GM23338 (cell line): ENCODE data around the gene USP24. TPM values are rescaled to one million over a fixed set of nuclear protein-coding genes. Genes with fewer than 3 reads are reported as not detected.

Experiments
- ATAC-seq: fragments of 200-7000 bp; cut with Tn5 transposase; 3 replicates; pipeline ENCODE4 v1.9.1; 2020
- DNase-seq: peaks from one replicate; pipeline ENCODE4 v3.0.0-alpha.2; 2015; ENCODE audit warnings: low spot score
- H2AFZ ChIP-seq: fragments of 200-600 bp; sonication (generic); 2 replicates; pipeline ENCODE4 v1.8.0; 2016; ENCODE audit warnings: antibody characterized with exemption, mild to moderate bottlenecking, moderate library complexity
- H3F3A ChIP-seq: fragments of 200-600 bp; sonication (generic); replicated peaks from 2 replicates; pipeline ENCODE4 v1.8.0; 2017; ENCODE audit warnings: antibody characterized with exemption, mixed run types, low read depth
- H3K27ac ChIP-seq: fragments of 200-600 bp; sonication (generic); 2 replicates; pipeline ENCODE4 v1.6.1; 2016; ENCODE audit warnings: low read depth
- H3K27me3 ChIP-seq: fragments of 200-600 bp; sonication (generic); 2 replicates; pipeline ENCODE4 v1.8.0; 2016; ENCODE audit warnings: mild to moderate bottlenecking, mixed run types, moderate library complexity; ENCODE audit not compliant: insufficient read depth
- H3K36me3 ChIP-seq: fragments of 200-600 bp; sonication (generic); 2 replicates; pipeline ENCODE4 v1.8.0; 2016; ENCODE audit warnings: mild to moderate bottlenecking; ENCODE audit not compliant: insufficient read depth
- H3K4me1 ChIP-seq: fragments of 200-600 bp; sonication (generic); 2 replicates; pipeline ENCODE4 v1.8.0; 2016; ENCODE audit warnings: mild to moderate bottlenecking, moderate library complexity; ENCODE audit not compliant: insufficient read depth
- H3K4me2 ChIP-seq: fragments of 200-600 bp; sonication (generic); 2 replicates; pipeline ENCODE4 v1.7.1; 2017; ENCODE audit warnings: mixed run types
- H3K4me3 ChIP-seq: fragments of 200-600 bp; sonication (generic); 2 replicates; pipeline ENCODE4 v1.6.1; 2016; ENCODE audit warnings: mixed run types
- H3K79me2 ChIP-seq: fragments of 200-600 bp; sonication (generic); replicated peaks from 2 replicates; pipeline ENCODE4 v1.8.0; 2017; ENCODE audit warnings: mild to moderate bottlenecking; ENCODE audit not compliant: insufficient read depth
- H3K9me2 ChIP-seq: fragments of 200-600 bp; sonication (generic); 2 replicates; pipeline ENCODE4 v1.8.0; 2017; ENCODE audit not compliant: insufficient read depth
- H4K20me1 ChIP-seq: fragments of 200-600 bp; sonication (generic); replicated peaks from 2 replicates; pipeline ENCODE4 v1.8.0; 2017; ENCODE audit warnings: mild to moderate bottlenecking; ENCODE audit not compliant: insufficient read depth
- H3K27ac Mint-ChIP-seq: 2 replicates; pipeline ENCODE4 v1.8.0; 2020; ENCODE audit warnings: inconsistent platforms, mild to moderate bottlenecking, moderate library complexity, mixed read lengths
- H3K27me3 Mint-ChIP-seq: 3 replicates; pipeline ENCODE4 v1.8.0; 2022; ENCODE audit warnings: low read depth, mild to moderate bottlenecking, moderate library complexity, mixed read lengths, inconsistent platforms; ENCODE audit not compliant: insufficient read depth, poor library complexity
- H3K36me3 Mint-ChIP-seq: 3 replicates; pipeline ENCODE4 v1.8.0; 2021; ENCODE audit warnings: low read depth, mild to moderate bottlenecking, inconsistent platforms, moderate library complexity, mixed read lengths
- H3K4me1 Mint-ChIP-seq: 3 replicates; pipeline ENCODE4 v1.8.0; 2020; ENCODE audit warnings: mild to moderate bottlenecking, inconsistent platforms, mixed read lengths
- H3K4me3 Mint-ChIP-seq: 3 replicates; pipeline ENCODE4 v1.8.0; 2021; ENCODE audit warnings: moderate library complexity, mild to moderate bottlenecking, inconsistent platforms, mixed read lengths
- H3K9me3 Mint-ChIP-seq: 3 replicates; pipeline ENCODE4 v1.8.0; 2020; ENCODE audit warnings: moderate library complexity, mild to moderate bottlenecking, inconsistent platforms, mixed read lengths
- CREB1 ChIP-seq: fragments of 250-450 bp; sonication (Bioruptor Pico); IDR thresholded peaks from 2 replicates; pipeline ENCODE4 v1.5.0; 2020; ENCODE audit warnings: low read depth, mild to moderate bottlenecking, moderate library complexity
- CTCF ChIP-seq, 2 experiments: fragments of 200-600 bp in 1 of 2; sonication (generic) in 1 of 2; conservative IDR thresholded peaks; 2 replicates each; pipeline versions ENCODE4 v1.5.1 to v1.6.1; 2016 to 2017; ENCODE audit warnings: antibody characterized with exemption in 2 of 2, low read depth in 2 of 2, mild to moderate bottlenecking in 2 of 2, moderate library complexity in 1 of 2
- ETS1 ChIP-seq: IDR thresholded peaks from 2 replicates; pipeline ENCODE4 v1.6.1; 2016; ENCODE audit warnings: antibody characterized with exemption
- EZH2 ChIP-seq: fragments of 200-600 bp; sonication (generic); IDR thresholded peaks from one replicate; pipeline ENCODE4 v1.8.0; 2017; ENCODE audit warnings: antibody characterized with exemption, mild to moderate bottlenecking, low read depth; ENCODE audit not compliant: unreplicated experiment
- EZH2phosphoT487 ChIP-seq: fragments of 200-600 bp; sonication (generic); IDR thresholded peaks from one replicate; pipeline ENCODE4 v1.8.1; 2018; ENCODE audit warnings: antibody characterized with exemption; ENCODE audit not compliant: unreplicated experiment
- JUNB ChIP-seq: IDR thresholded peaks from one replicate; pipeline ENCODE4 v1.6.1; 2016; ENCODE audit warnings: antibody characterized with exemption; ENCODE audit not compliant: unreplicated experiment
- NANOG ChIP-seq: IDR thresholded peaks from 2 replicates; pipeline ENCODE4 v1.6.1; 2016; ENCODE audit warnings: antibody characterized with exemption, borderline replicate concordance
- POLR2AphosphoS5 ChIP-seq: IDR thresholded peaks from 2 replicates; pipeline ENCODE4 v1.6.1; 2016; ENCODE audit warnings: antibody characterized with exemption, low read depth
- REST ChIP-seq: IDR thresholded peaks from one replicate; pipeline ENCODE4 v1.6.1; 2018; ENCODE audit warnings: antibody characterized with exemption; ENCODE audit not compliant: unreplicated experiment
- STAT1 ChIP-seq: IDR thresholded peaks from one replicate; pipeline ENCODE4 v1.6.1; 2016; ENCODE audit warnings: antibody characterized with exemption; ENCODE audit not compliant: unreplicated experiment
- ZNF114 ChIP-seq: fragments of 250-450 bp; sonication (Bioruptor Pico); IDR thresholded peaks from 2 replicates; pipeline ENCODE4 v1.5.0; 2020; ENCODE audit warnings: mild to moderate bottlenecking, moderate library complexity
- ZNF331 ChIP-seq: fragments of 250-450 bp; sonication (Bioruptor Pico); IDR thresholded peaks from 2 replicates; pipeline ENCODE4 v1.5.0; 2020; ENCODE audit warnings: low read depth, mild to moderate bottlenecking, moderate library complexity
- ZNF462 ChIP-seq: fragments of 250-450 bp; sonication (Bioruptor Pico); IDR thresholded peaks from 2 replicates; pipeline ENCODE4 v1.5.0; 2020; ENCODE audit warnings: mild to moderate bottlenecking, moderate library complexity
- polyA plus RNA-seq: library from polyadenylated mRNA; unstranded; fragments of >200 nt; fragmentation: Nextera tagmentation; extraction: Ambion mirVana; gene quantifications from 2 replicates; pipeline ENCODE4 v1.2.1, GENCODE V29; 2016
- total RNA-seq: library from RNA; depleted of rRNA; stranded (reverse); fragments of >200 nt; shearing (Covaris generic); gene quantifications from 2 replicates; pipeline ENCODE4 v1.2.3, GENCODE V29; 2014

The USP24 gene
- total and polyA plus RNA-seq, 2 experiments from 2014 or later = 12.1 to 32.6 TPM

GRCh38 chr1:55054396-55054795, 160.8 kb downstream of the USP24 start:
- H3K4me3 ChIP-seq = no peak overlapping the region
- no peaks in the 10 kb centered on the region for H3K4me1 Mint-ChIP-seq
- no peaks in the 10 kb centered on the region for H3K9me2 ChIP-seq
- peaks cover 14% of the 10 kb centered on the region for H3K79me2 ChIP-seq
- H3K36me3 Mint-ChIP-seq = peaks cover 33% of the 10 kb centered on the region
- H3K4me2 ChIP-seq = no peak overlapping the region
- peaks cover 10% of the 10 kb centered on the region for H3K27me3 Mint-ChIP-seq
- no peaks in the 10 kb centered on the region for H3K4me1 ChIP-seq
- H3K4me3 Mint-ChIP-seq = no peak overlapping the region
- H3K36me3 ChIP-seq = peaks cover 54% of the 10 kb centered on the region
- H2AFZ ChIP-seq = no peak overlapping the region
- TF ChIP-seq POLR2AphosphoS5 (no peak), ZNF114 (CRISPR knock-in tag) (no peak), NANOG (no peak), REST (no peak), ZNF462 (CRISPR knock-in tag) (no peak), EZH2 (no peak), ETS1 (no peak), JUNB (no peak), STAT1 (no peak), EZH2phosphoT487 (no peak), CREB1 (CRISPR knock-in tag) (no peak), CTCF (conservative IDR thresholded peaks at IDR 0.05; ENCODE audit: low read depth in 2 of 2) (no peak), ZNF331 (CRISPR knock-in tag) (no peak)
- no peaks in the 10 kb centered on the region for H3K9me3 Mint-ChIP-seq
- H3K27ac Mint-ChIP-seq = no peak overlapping the region
- H3F3A ChIP-seq = peaks cover 12% of the 10 kb centered on the region; the same call in 1 of the 2 replicates
- H4K20me1 ChIP-seq = peaks cover 16% of the 10 kb centered on the region
- DNase-seq = no peak
- H3K27me3 ChIP-seq = no peaks in the 10 kb centered on the region
- ATAC-seq = no peak
- no peak overlapping the region for H3K27ac ChIP-seq
